Keratinocyte (primary cell): Measurements from ENCODE around the gene CD47. TPM values are rescaled to one million over a fixed set of nuclear protein-coding genes. Genes with fewer than 3 reads are reported as not detected.

Experiments used
- DNase-seq: peaks from one replicate; pipeline ENCODE4 v3.0.0-alpha.2; 2011; ENCODE audit warnings: low read depth, missing footprints, low spot score
- FAIRE-seq: peaks from 2 replicates; lab custom pipeline; 2011; peaks lifted over from hg19 to GRCh38; lab: Jason Lieb, UNC
- H2AFZ ChIP-seq: 2 replicates; pipeline ENCODE4 v1.6.0; 2012; ENCODE audit warnings: low read length, control low read depth, inconsistent platforms; ENCODE audit not compliant: control insufficient read depth
- H3K27ac ChIP-seq: 2 replicates; pipeline ENCODE4 v1.5.1; 2011; ENCODE audit warnings: low read length; ENCODE audit not compliant: control insufficient read depth, insufficient read depth
- H3K27me3 ChIP-seq: 3 replicates; pipeline ENCODE4 v1.6.0; 2011; ENCODE audit warnings: low read length; ENCODE audit not compliant: control insufficient read depth, insufficient read depth; ENCODE audit errors: extremely low read depth
- H3K36me3 ChIP-seq, 2 experiments: 2 replicates in 1 of 2; 3 replicates in 1 of 2; pipeline ENCODE4 v1.5.1; 2011; ENCODE audit warnings: low read length in 2 of 2, mild to moderate bottlenecking in 1 of 2; ENCODE audit not compliant: control insufficient read depth in 2 of 2, insufficient read depth in 2 of 2; ENCODE audit errors: extremely low read depth in 1 of 2
- H3K4me1 ChIP-seq: 3 replicates; pipeline ENCODE4 v1.5.1; 2011; ENCODE audit warnings: low read length; ENCODE audit not compliant: control insufficient read depth, insufficient read depth; ENCODE audit errors: extremely low read depth
- H3K4me2 ChIP-seq: 3 replicates; pipeline ENCODE4 v1.6.0; 2011; ENCODE audit warnings: low read depth, low read length; ENCODE audit not compliant: control insufficient read depth, insufficient read depth; ENCODE audit errors: extremely low read depth
- H3K4me3 ChIP-seq, 3 experiments: fragments of 200-600 bp in 1 of 3; sonication (generic) in 1 of 3; 2 replicates in 2 of 3; 3 replicates in 1 of 3; pipeline ENCODE4 v1.5.1; 2011 to 2016; ENCODE audit warnings: low read length in 3 of 3, mild to moderate bottlenecking in 3 of 3, control low read depth in 2 of 3, inconsistent platforms in 1 of 3, low read depth in 1 of 3, mixed read lengths in 1 of 3, mixed run types in 1 of 3, moderate library complexity in 1 of 3; ENCODE audit not compliant: control insufficient read depth in 2 of 3, insufficient read depth in 2 of 3; ENCODE audit errors: extremely low read depth in 1 of 3
- H3K79me2 ChIP-seq: 2 replicates; pipeline ENCODE4 v1.6.0; 2012; ENCODE audit warnings: low read length; ENCODE audit not compliant: control insufficient read depth, insufficient read depth
- H3K9ac ChIP-seq: 3 replicates; pipeline ENCODE4 v1.6.0; 2011; ENCODE audit warnings: low read length; ENCODE audit not compliant: control insufficient read depth, insufficient read depth; ENCODE audit errors: extremely low read depth
- H3K9me1 ChIP-seq: 3 replicates; pipeline ENCODE4 v1.6.0; 2011; ENCODE audit warnings: low read length; ENCODE audit not compliant: control insufficient read depth, insufficient read depth; ENCODE audit errors: extremely low read depth
- H3K9me3 ChIP-seq: 2 replicates; pipeline ENCODE4 v1.5.1; 2012; ENCODE audit warnings: low read depth, low read length; ENCODE audit not compliant: control insufficient read depth
- H4K20me1 ChIP-seq: 3 replicates; pipeline ENCODE4 v1.6.0; 2011; ENCODE audit warnings: low read length; ENCODE audit not compliant: control insufficient read depth, insufficient read depth; ENCODE audit errors: extremely low read depth
- CTCF ChIP-seq, 3 experiments: IDR thresholded peaks in 1 of 3; conservative IDR thresholded peaks in 1 of 3; optimal IDR thresholded peaks in 1 of 3; 2 replicates in 2 of 3; 3 replicates in 1 of 3; pipeline versions ENCODE3 to v1.5.1; 2011; ENCODE audit warnings: low read length in 3 of 3, mild to moderate bottlenecking in 3 of 3, moderate library complexity in 2 of 3, control low read depth in 1 of 3, inconsistent platforms in 1 of 3; ENCODE audit not compliant: insufficient read depth in 2 of 3; ENCODE audit errors: extremely low read depth in 1 of 3
- EZH2 ChIP-seq: IDR thresholded peaks from one replicate; pipeline ENCODE4 v1.6.1; 2012; ENCODE audit warnings: inconsistent platforms, mild to moderate bottlenecking, low read length, moderate library complexity
- dilution Hi-C: fragments of 300-500 bp; cut with MboI; formaldehyde crosslinking; loops from one replicate; pipeline ENCODE4 v1.7.0; 2020; ENCODE audit warnings: low sequenced_read_pairs; ENCODE audit not compliant: extremely low pct_ligation_motif_present
- polyA minus RNA-seq, 3 experiments: library from RNA; depleted of rRNA, polyadenylated mRNA; stranded (reverse); fragments of >200 nt; gene quantifications; 1 replicate in 1 of 3; 2 replicates in 1 of 3; 3 replicates in 1 of 3; pipeline ENCODE4 v1.2.3, GENCODE V29; 2011
- polyA plus RNA-seq, 5 experiments: library from polyadenylated mRNA; depleted of rRNA in 3 of 5; stranded (reverse) in 3 of 5; stranded (forward) in 1 of 5; unstranded in 1 of 5; fragments of >200 nt; gene quantifications; 1 replicate in 1 of 5; 2 replicates in 3 of 5; 3 replicates in 1 of 5; pipeline versions ENCODE4 v1.2.1 to v1.2.3, GENCODE V29; 2011 to 2012; ENCODE audit warnings: missing spikeins in 2 of 5, low read depth in 1 of 5, low replicate concordance in 1 of 5

Gene CD47
- polyA plus RNA-seq: 48.3 to 96.5 TPM (median 64.3 TPM) in 3 replicates
- 84.5 TPM for polyA plus RNA-seq (2011; ENCODE audit: low read depth)
- polyA plus RNA-seq (2011; cell fraction: cytosol; rRNA removed): 39.4 and 72.7 TPM in 2 replicates
- 73.2 and 105 TPM in 2 replicates for polyA plus RNA-seq (2011; cell fraction: nucleus; rRNA removed)
- polyA plus RNA-seq (2012; ENCODE audit: low replicate concordance): 30.9 and 48.9 TPM in 2 replicates
- polyA minus RNA-seq: 29.9 to 61.0 TPM (median 36.8 TPM) in 3 replicates
- 11.7 TPM for polyA minus RNA-seq (2011; cell fraction: cytosol; rRNA and poly(A)+ RNA removed)
- 29.3 and 66.9 TPM in 2 replicates for polyA minus RNA-seq (2011; cell fraction: nucleus; rRNA and poly(A)+ RNA removed)

DNA sequence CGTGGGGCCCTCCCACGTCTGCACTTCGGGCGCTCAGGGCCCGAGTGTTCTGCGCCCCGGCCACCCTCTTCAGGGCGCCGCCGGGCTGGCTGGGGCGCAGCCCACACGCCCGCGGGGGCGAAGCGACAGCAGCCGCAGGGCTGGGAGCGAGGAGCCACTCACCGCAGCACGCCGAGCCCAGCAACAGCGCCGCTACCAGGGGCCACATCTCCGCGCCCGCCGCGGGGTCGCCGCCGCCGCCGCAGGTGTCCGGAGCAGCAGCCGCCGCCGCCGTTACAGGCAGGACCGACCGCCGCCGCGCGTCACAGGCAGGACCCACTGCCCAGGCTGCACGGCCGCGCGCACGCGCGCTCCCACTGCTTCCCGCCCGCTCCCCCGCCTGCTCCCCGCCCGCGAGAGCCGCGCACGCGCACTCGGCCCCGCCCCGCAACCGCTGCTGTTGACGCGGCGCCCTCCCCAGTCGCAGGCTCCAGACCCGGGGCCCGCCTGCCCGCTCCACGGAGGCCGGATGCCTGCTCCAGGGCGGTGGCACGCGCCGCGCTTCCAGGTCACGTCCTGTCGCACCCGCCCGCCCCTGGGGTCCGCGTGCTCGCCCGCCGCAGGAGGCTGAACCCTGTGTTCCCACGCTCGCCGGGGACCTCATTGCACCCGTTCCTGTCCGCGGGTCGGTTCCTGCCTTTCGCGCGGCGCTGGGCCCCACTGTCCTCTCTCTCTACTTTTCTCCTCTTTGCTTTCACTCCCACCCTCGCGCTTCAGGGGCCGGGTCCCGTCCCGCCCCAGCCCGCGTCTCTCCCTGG is at the start of gene CD47:
Gene CD47, minus strand, starts transcription at position 331 of the 797 bp plus-strand sequence. Its CDS starts 123 bp downstream, at position 208.
- peak within 1 kb of the TSS; percentile 86 for H2AFZ ChIP-seq
- no peaks in the 10 kb centered on the region for H3K9me1 ChIP-seq
- no peak for FAIRE-seq
- peaks cover 2% of the 10 kb centered on the region for H3K9me3 ChIP-seq
- no peaks in the 10 kb centered on the region for H3K36me3 ChIP-seq
- H3K27ac ChIP-seq: peak within 1 kb of the TSS; percentile 81
- no peak for TF ChIP-seq EZH2
- no peak for TF ChIP-seq CTCF (optimal IDR thresholded peaks at IDR 0.05 in 1 of 3, IDR thresholded peaks at IDR 0.05 in 1 of 3, conservative IDR thresholded peaks at IDR 0.05 in 1 of 3; ENCODE audit: extremely low read depth in 1 of 3, insufficient read depth in 2 of 3, low read length in 3 of 3)
- H3K9ac ChIP-seq: peak within 1 kb of the TSS; percentile 87
- H3K4me1 ChIP-seq: peaks cover 8% of the 10 kb centered on the region
- H4K20me1 ChIP-seq: no peaks in the 10 kb centered on the region
- no peaks in the 10 kb centered on the region for H3K27me3 ChIP-seq
- peak within 1 kb of the TSS; percentile 89 to 95 (median 92) for H3K4me3 ChIP-seq
- dilution Hi-C loops: no loop called here
- H3K4me2 ChIP-seq: peak within 1 kb of the TSS; percentile 97
- no peak for DNase-seq
- H3K79me2 ChIP-seq: peaks cover 44% of the 10 kb centered on the region

DNA sequence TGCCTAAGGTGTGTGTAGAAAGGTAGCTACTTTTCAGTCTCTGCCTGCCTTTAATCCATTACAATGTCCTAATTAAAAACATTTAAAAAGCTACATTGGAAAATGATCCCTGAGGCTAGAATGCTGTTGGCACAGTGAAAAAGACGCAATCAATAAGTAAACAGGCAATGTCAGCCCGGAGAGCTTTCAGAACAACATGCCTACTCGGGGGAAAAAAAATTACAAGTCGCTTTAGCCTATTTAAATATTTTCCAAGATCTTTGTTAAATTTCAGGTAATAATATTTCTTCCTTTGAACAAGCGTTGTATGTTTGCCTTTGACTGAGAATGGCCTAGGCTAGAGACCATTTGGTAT is 46.6 kb upstream of the CD47 start:
- Histone ChIP-seq H3K9me3 (no peaks in the 10 kb centered on the region), H3K9me1 (no peaks in the 10 kb centered on the region), H3K4me2 (no peak overlapping the region), H4K20me1 (no peaks in the 10 kb centered on the region), H3K4me3 (no peak overlapping the region), H3K27ac (no peak overlapping the region), H3K36me3 (no peaks in the 10 kb centered on the region), H3K79me2 (no peaks in the 10 kb centered on the region), H3K27me3 (no peaks in the 10 kb centered on the region), H3K9ac (no peak overlapping the region), H2AFZ (no peak overlapping the region), H3K4me1 (peaks cover 8% of the 10 kb centered on the region)
- DNase-seq: no peak
- TF ChIP-seq CTCF (optimal IDR thresholded peaks at IDR 0.05 in 1 of 3, IDR thresholded peaks at IDR 0.05 in 1 of 3, conservative IDR thresholded peaks at IDR 0.05 in 1 of 3; ENCODE audit: extremely low read depth in 1 of 3, insufficient read depth in 2 of 3, low read length in 3 of 3) (no peak), EZH2 (no peak)
- dilution Hi-C loops: no loop called here
- no peak for FAIRE-seq
